ENCODE results near the gene GSE1.

The GSE1 gene

GRCh38 chr16:85683363-85683762, 70.2 kb downstream of the GSE1 start:
- no peak for DNase-seq

GRCh38 chr16:85685251-85685650, 72.1 kb downstream of the GSE1 start:
- DNase-seq, result no peak

DNA sequence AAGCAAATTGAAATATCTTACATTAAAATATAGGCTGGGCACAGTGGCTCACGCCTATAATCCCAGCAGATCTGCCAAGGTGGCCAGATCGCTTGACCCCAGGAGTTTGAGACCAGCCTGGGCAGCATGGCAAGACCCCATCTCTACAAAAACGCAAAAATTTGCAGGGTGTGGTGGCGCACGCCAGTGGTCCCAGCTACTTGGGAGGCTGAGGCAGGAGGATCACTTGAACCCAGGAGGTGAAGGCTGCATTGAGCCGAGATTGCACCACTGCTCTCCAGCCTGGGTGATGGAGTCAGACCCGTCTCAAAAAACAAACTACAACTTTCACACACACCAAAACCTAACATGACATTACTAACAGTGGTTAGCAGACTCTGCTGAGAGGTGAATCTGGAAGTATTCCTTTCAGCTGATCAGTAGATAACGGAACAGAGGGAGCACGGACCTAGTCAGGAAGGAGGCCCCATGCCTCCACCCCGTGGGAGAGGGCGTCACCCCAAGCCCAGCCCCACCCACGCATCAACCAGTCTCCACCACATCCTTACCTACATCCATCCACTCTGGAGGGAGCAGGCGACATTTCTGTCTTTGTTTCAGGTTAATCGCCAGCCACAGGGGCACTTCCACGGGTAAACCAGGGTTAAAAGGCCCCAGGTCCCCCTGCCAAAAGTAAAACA, 73.9 kb downstream of the GSE1 start:
- no peak for DNase-seq

DNA sequence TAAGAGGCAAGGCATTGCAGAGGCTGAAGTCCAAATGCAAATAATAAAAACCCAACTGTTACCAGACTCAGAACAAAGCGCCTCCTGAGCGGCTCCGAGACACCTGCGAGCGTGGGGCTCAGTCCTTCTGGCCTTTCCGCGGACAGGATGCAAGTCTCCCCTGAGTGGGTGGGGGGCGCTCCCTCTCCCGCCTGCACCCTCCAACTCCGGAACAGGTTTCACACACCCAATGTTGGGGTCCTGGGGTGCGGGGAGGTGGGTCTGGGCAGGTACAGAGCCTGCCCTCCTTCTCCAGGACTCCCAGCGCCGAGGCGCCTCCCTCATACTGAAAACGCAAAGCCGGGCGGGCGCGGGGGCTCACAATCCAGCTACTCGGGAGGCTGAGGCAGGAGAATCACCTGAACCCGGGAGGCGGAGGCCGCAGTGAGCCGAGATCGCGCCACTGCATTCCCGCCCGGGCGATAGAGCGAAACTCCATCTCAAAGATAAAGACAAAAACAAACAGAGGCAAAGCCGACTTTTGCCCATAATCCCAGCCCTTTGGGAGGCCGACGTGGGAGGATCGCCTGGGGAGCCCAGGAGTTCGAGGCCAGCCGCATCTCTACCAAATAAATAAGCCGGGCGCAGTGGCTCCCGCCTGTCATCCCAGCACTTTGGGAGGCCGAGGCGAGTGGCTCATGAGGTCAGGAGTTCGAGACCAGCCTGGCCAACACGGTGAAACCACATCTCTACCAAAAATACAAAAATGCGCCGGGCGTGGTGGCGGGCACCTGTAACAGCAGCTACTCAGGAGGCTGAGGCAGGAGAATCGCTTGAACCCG, 74.7 kb downstream of the GSE1 start:
- no peak for DNase-seq

DNA sequence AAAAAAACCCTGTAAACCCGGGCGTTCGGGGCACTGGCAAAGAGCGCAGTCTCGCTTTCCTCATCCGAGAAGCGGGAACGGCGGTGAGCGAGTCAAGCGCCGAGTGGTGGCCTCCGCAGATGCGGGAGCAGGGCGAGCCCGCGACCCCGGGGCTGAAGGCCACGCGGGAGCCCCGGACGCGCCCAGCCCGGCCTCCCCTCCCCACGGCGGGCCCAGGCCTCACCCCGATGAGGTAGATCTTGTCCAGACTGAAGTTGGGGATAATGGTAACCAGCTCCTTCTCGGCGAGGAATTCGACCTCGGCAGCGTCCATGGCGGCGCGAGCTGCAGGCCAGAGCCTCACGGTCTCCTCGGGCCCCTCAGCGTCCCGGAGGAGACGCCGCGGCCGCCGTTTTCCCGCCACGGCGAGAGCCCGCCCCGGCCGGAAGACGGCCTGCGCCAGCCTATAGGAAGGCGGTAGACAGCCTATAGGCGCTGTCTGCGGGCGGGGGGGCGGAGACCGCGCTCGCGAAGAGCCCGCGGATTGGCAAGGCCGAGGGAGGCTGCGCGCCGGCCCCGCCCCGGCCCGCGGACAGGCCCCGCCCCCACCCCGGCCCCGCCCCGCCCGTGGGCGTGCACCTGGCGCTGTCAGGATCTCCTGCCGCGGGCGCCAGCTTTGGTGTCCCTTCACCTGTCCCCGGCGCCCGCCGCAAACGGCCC, 75.6 kb downstream of the GSE1 start, which contains the start of gene GINS2:
GINS2 (minus strand) TSS at position 369 of the 699 bp plus-strand sequence; CDS start at position 313, 56 bp downstream.
- DNase-seq, result peak; percentile 62

- no peak for DNase-seq
These were observed 76.3 kb downstream of the GSE1 start for GRCh38 chr16:85689285-85689949.

- no peak for DNase-seq
These were observed 76.8 kb downstream of the GSE1 start for GRCh38 chr16:85689950-85690320.

- DNase-seq, result no peak
These were observed 77.4 kb downstream of the GSE1 start for GRCh38 chr16:85690469-85691064.

- DNase-seq, result no peak
These were observed 82.3 kb downstream of the GSE1 start for GRCh38 chr16:85695196-85696128.

DNA sequence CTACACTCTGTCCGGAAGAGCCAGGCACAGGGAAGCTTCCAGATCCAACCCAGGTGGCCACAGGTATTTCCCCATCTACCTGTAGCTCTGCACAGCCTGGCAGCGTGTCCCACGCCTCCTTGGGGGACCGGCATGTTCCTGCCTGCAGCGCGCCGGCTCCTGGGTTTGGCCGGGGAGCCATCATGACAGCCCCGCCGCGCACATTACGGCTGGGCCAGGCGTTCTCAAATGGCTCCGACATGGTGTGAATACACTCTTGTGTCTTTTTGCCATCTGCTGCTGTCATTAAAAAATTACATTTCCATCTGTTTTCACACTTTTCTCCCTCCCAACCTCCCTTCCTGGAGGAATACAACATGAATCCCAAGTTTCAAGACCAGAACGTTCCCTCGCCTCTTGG, 83.7 kb downstream of the GSE1 start:
- no peak for DNase-seq

- DNase-seq, result no peak
These were observed 84.3 kb downstream of the GSE1 start for GRCh38 chr16:85697431-85697830.

GRCh38 chr16:85698459-85698891, 85.4 kb downstream of the GSE1 start:
- DNase-seq, result no peak

DNA sequence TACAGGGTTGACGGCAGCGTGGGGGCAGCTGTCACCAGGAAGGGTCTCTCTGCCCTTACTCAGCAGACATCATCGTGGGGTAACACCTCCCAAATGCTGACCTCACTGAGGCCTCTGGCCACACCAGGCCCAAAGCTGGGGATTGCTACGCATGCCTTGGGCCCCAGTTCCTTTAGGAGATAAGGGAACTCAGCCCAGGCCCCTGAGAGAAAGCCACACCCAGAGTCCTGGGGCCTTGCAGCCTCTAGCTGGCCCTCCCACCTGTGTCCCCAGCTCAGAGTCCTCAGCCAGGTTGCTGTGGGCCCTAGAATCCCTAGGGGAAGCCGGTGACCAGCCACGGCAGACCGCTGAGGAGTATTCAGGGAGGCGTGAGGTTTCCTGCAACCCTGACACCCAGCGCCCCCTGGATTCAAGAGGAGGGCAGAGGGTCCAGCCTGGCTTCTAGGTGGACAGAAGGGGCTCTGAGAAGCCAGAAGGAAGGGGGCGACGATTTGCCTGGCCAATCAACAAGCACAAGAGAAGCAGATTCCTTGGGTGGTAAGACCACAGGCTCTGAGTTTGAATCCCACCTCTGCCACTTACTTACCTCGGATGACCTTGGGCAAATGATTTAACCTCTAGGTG, 85.9 kb downstream of the GSE1 start:
- DNase-seq, result no peak

DNA sequence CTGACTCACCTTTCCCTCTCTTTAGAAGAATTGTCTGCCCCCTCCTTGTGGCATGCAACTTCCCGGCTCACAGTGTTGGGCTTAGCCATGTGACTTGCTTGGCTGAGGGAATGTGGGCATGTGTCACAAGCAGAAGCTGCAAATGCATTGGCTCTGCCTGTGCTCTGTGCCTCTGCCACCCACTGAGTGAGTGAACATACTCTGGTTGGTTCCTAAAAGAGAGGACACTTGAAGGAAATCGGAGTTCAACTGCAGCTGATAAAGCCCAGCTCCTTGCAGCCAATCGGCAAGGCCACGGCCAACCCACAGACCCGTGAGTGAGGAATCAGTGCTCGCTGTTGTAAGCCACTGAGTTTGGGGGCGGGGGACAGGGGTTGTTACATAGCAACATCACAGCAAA, 86.5 kb downstream of the GSE1 start:
- DNase-seq, result peak; percentile 30

GRCh38 chr16:85704011-85704410, 90.9 kb downstream of the GSE1 start:
- DNase-seq, result no peak

- no peak for DNase-seq
These were observed 92.1 kb downstream of the GSE1 start for GRCh38 chr16:85704900-85705846.

- no peak for DNase-seq
These were observed 93.4 kb downstream of the GSE1 start for GRCh38 chr16:85706449-85707034.

DNA sequence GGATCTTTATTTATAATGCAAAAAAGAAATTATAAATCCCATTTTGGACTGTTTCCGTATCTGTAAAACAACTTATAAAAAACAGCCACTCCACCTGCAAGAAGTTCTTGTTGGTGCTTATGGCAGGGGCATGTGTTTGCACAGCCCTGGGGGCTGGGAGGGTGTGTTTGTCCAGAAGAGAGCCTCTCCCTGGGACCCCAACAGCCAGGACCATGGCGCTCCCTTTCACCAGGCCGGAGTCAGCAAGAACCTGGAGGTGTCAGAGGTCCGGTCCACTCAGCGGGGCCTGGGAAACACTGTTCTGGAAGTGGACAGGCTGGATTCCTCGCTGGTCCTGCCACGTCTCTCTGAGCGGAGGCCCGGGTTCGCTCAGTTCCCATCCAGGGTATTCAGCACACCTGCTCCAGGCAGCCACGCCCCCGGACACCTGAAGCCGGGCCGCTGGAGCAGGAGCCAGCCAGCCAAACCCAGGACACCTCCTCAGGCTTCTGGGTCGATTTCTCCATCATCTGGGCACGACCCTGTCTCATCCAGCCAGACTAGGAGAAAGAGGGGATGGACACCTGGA, 94.5 kb downstream of the GSE1 start:
- DNase-seq, result no peak

DNA sequence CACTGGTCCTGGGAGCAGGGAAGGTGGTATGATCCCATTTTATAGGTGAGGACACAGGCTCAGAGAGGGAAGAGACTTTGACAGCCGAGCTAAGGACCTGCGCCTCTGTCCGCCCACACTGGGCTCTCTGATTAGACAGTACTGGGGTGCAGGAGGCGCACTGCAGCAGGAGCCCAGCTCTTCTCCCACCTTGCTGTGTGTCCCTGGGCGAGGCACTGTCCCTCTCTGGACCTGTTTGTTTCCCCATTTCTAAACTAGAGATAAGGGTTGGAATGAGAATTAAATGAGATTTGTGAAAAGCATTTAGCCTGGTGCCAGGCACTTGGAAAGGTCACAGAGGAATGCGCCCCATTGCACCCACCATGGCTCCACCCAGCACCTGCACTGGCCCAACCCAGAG, 95.2 kb downstream of the GSE1 start:
- DNase-seq, result no peak

Measured in GOT3 (cell line).